Globus pallidus (tissue), 1 donor: ENCODE data around the gene NR6A1.

ENCODE experiments used
- DNase-seq: peaks from one replicate; pipeline ENCODE4 v3.0.0-alpha.2; 2015; ENCODE audit warnings: low spot score

NR6A1 gene

DNA sequence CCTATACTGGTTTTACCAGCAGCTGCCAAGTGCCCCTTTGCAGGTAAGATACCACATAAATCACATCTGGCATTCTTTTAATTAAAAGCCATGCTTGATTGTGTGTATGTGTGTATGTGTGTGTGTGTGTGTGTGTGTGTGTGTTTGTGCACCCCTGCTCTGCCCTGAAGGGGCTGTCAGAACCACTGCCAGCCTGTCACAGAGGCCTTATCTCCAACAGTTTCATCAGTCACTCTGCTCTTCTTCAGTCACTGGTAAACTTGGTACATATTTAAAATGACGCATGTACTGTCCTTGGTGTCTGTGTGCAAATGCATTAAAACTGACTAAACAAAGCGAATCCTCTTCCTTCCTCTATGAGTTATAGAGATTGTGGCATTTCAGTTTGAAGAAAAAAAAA lies 244.9 kb downstream of the NR6A1 start:
- DNase-seq: no peak

- DNase-seq: no peak
These were observed 248.7 kb downstream of the NR6A1 start for GRCh38 chr9:124522121-124523098.

GRCh38 chr9:124521142-124521541 lies 250.0 kb downstream of the NR6A1 start:
- DNase-seq: no peak

DNA sequence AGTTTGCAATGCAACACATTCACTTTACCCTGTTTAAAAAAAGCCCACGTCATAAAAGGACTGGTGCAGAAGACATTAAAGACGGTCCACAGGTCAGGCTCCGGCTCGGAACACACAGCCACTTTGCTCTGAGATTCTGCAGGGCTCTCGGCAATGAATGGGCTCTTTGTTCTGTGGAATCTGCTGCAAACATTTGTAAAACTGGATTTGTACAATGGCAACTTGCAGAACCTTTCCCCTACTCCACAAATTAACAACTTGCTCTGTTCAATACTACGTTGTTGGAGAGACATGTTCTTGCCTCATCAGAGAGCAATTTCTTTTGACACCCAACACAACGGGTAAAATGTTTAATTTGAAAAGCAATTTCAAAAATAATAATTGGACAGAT lies 250.9 kb downstream of the NR6A1 start:
- peak; percentile 82 for DNase-seq

- DNase-seq: no peak
These were observed 253.0 kb downstream of the NR6A1 start for GRCh38 chr9:124518116-124518515.

GRCh38 chr9:124517600-124517999 lies 253.5 kb downstream of the NR6A1 start:
- DNase-seq: no peak

- no peak for DNase-seq
These were observed 256.2 kb downstream of the NR6A1 start for GRCh38 chr9:124514874-124515273.

DNA sequence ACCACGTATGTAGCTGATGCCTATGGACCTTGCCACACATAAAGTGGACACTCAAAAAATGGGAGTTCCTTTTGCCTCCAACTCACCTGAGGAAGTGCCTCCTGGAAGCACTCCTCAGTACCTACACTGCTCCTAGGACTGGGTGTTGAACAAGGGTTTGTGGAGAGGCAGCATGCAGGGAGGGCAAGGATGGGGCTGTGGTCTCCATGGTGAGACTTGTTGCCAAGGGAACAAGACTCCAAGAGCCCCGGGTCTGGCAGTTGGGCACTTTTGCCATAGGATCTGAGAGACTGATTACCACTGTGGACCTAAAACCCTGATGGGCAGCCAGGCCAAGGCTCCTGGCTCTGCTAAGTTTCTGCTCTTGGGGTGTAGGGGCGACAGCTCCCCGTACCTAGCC lies 257.0 kb downstream of the NR6A1 start:
- DNase-seq: no peak

DNA sequence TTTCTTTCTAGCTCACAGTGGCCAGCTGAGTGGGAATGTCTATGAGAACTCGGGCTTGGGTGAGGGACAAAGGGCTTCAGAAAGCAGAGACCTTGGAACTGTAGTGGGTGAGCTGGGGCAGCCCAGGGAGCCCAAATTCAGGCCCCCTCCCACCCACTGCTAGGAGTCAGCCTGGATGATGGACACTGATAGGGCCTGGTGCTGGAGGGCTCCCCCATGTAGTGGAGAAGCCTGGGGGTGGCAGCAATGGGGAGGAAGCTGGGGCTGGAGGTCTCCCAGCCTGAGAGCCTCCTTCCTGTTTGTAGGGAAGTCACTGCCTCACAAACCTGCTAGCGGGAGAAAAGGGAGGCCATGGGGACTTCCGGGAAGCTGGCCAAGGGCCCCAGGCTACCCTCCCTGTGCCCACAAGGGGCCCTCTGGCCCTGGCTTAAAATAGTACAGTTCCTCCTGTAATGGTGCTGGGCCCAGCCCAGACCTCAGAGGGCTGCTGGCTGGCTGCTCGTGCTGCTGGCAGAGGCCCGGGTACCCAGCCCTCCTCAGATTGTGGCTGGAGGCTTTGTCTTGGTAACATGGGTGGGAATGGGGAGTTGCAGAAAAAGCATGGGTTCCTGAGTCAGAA lies 257.6 kb downstream of the NR6A1 start:
- no peak for DNase-seq

DNA sequence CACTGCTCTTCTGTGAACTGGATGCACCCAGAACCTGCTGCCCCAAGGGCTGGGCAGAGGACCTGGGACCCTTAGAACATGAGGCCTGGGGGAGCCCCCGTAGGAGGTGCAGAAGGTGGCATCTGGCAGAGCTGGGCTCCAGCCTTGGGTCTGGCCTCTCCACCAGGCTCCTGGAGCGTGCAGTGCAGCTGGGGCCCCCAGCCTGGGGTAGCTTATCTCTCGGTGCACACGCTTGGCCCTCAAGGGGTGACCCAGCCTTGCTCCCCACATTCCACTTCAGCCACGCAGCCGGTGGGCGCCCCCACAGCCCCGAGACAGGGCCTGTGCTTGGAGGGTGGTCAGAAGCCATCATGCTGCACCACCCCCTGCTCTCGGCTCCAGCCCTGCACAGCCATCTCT lies 258.3 kb downstream of the NR6A1 start:
- DNase-seq: no peak

GRCh38 chr9:124511891-124512805 lies 259.0 kb downstream of the NR6A1 start:
- DNase-seq: no peak

DNA sequence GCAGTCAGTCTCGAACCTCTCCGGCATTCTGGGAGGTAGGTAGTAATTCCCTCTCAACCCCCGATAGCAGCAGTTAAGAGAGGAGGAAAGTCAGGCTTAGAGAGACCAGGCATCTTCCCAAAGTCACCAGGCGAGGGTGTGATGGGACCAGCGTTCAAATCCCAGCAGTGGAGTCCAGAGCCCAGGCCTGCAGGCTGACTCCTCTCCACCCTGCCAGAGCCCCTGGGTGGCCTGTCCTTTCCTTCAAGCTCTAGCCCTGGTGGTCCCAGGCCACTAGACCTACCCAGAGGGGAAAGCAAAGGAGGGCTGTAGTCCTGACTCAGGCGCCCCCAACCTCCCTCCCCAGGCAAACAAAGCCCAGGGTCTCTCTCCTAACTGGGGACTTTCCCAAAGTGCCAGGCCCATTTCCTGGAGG lies 259.7 kb downstream of the NR6A1 start:
- no peak for DNase-seq

DNA sequence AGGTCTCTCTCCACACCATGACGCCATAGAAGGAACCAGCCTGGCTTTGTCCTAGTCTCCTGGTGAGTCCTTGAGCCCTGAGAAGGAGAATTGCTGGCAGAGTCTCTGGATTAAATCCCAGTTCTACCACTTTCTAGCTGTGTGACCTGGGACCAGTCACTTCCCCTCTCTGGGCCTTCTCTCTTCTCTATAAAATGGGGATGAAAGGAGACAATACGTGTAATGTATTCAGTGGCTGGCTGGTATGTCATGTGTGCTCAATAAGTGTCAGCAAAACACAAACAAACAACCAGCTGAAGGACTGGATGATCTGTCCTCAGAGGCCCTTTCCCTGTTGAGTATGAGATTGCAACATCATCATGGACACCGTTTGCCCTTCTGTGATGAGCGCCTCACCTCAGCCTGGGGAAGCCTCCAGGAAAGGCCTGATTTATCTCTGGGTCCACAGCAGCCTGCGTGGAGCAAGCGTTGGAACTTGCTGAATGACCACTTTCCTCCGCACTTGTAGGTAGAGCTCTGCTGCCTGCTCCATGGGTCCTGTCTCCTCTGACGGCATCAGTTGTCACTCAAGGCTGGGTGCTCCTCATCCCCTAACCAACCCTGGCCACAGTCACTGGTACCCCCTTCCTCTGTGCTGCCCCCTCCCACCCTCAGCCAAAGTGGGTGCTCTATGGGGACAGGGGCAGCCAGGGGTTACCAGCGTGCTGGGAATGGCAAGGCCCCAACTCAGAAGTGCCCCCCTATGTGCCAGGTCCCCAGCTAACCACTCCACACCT lies 260.3 kb downstream of the NR6A1 start:
- DNase-seq: no peak

DNA sequence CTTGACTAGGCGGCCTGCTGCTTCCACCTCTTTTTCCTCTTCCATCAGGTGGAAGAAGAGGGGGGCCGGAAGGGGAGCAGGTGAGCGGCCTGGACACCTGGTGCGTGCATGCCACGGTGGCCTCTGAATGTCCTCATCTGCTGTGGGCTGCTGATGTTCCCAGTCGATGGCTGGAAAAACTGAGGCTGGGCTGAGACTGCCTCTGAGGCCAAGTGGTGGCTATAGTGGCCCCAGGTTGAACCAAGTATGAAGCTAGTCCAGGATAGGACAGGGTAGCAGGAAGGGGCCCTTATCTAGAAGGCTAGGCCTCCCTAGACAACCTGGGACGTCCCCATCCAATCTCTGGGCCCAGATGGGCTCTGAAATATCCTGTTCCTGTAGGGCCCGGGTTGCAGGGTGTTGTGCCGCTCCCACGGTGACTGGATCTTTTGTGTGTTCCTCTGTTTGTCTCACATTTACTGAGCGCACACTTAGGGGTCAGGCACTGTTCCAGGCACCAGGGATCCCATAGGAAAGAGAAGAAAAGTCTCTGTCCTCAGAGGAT lies 263.2 kb downstream of the NR6A1 start:
- no peak for DNase-seq

- DNase-seq: no peak
These were observed 263.9 kb downstream of the NR6A1 start, which contains the start of gene NR5A1 for GRCh38 chr9:124506931-124507879. TSS of gene NR5A1 (minus strand) at chr9:124507399. CDS start at chr9:124503395, 4,004 bp downstream.

DNA sequence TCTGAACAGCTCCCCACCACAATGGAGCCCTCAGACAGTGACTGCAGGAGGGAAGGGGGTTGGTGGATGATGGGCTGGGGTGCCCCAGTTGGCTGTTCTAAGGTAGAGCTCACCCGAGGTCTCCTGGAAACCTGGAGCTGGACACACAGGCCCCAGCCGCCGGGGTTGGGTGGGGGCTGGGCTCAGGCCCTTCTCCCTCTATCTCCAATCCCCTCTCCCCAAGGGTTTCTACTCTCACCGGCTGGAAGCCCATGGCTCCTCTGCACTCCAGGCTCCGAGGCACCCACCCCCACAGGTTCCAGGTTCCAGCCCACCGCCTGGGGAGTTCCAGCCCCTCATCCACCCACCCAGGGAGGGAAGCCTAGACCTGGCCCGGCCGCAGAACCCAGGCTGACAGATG lies 264.7 kb downstream of the NR6A1 start:
- DNase-seq: no peak

DNA sequence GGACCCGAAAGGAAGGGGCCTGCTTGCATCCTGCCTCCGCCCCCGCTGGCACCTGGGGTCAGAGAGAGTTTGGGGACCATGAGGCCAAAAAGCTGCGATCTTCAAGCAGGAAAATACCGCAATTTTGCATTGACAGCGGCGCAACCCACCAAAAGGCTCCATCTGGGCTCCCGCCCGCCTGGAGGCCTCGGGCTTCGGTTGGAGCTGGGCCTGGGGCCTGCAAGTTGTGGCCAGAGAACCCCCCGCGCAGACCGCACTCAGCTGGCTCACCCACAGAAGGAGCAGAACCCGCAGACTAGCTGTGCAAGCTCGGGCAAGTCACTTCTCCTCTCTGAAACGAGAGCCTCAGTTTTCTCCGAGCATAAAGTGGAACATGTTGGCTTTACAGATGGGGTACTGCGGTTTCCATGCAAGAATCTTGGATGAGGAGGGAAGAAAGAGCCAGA lies 265.2 kb downstream of the NR6A1 start:
- no peak for DNase-seq

- DNase-seq: no peak
These were observed 265.9 kb downstream of the NR6A1 start for GRCh38 chr9:124505006-124505900.

DNA sequence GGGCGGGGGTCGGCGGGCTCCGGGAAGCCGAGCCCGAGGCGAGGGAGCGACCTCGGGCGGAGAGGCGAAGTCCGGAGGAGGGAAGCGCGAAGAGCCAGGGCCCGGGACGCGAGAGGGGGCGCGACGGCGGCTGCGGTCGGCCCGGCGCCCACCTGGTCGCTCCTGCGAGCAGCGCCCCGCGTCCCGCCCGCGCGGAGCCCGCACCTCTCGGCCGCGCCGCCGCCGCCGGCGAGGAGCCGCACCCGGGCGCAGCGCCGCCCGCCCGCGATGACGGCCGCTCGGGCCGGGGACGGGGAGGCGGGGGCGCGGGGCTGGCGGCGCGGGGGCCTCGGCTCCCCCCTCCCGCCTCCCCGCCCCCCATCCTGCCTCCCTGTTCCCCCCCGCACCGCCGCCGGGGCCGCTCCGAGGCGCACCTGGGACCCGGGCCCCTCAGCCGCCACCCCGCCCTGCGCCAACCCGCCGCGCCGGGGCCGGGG lies 266.5 kb downstream of the NR6A1 start:
- DNase-seq: no peak
